GM12878 (cell line): ENCODE data around the gene ZBTB49. TPM values are rescaled to one million over a fixed set of nuclear protein-coding genes. Genes with fewer than 3 reads are reported as not detected.
"Not testable (repeated sequence)": the region's sequence is repeated elsewhere in the genome, so short reads cannot be mapped to it uniquely, and the experiment has no call there.

Experiments used
- ATAC-seq: fragments of 200-7000 bp; cut with Tn5 transposase; 3 replicates; pipeline ENCODE4 v1.9.1; 2020; ENCODE audit warnings: mild to moderate bottlenecking, moderate library complexity
- BruUV-seq: library from RNA; stranded (reverse); fragments of 400-500 nt; replicated peaks from 2 replicates; lab custom pipeline; 2021; lab: Mats Ljungman, UMichigan
- CTCF ChIA-PET: fragments of 300-600 bp; sonication (Branson Sonifier 250); formaldehyde crosslinking; extraction: SDS; loops from one replicate; lab custom pipeline; 2021; ENCODE audit warnings: inconsistent platforms; lab: Yijun Ruan, JAX
- POLR2A ChIA-PET: fragments of 350-600 bp; formaldehyde crosslinking; extraction: SDS; loops from one replicate; lab custom pipeline; 2021; ENCODE audit warnings: inconsistent platforms; lab: Charles Lee
- RAD21 ChIA-PET: fragments of 300-600 bp; sonication (Branson Sonifier 250); formaldehyde crosslinking; loops from one replicate; lab custom pipeline; 2023; ENCODE audit warnings: antibody characterized with exemption; ENCODE audit not compliant: unreplicated experiment; lab: Charles Lee
- SMC1A ChIA-PET: fragments of 300-600 bp; sonication (Branson Sonifier 250); formaldehyde crosslinking; loops from one replicate; lab custom pipeline; 2023; ENCODE audit not compliant: unreplicated experiment, uncharacterized antibody; lab: Charles Lee
- DNase-seq: peaks from one replicate; pipeline ENCODE4 v3.0.0-alpha.2; 2011; ENCODE audit warnings: low read depth, low spot score
- FAIRE-seq: peaks from 3 replicates; lab custom pipeline; 2011; peaks lifted over from hg19 to GRCh38; lab: Jason Lieb, UNC
- H2AFZ ChIP-seq: 2 replicates; pipeline ENCODE4 v1.6.0; 2011; ENCODE audit warnings: low read depth, low read length, control low read depth; ENCODE audit not compliant: control insufficient read depth
- H3K27ac ChIP-seq: 2 replicates; pipeline ENCODE4 v1.5.1; 2011; ENCODE audit warnings: control low read depth; ENCODE audit not compliant: control insufficient read depth, insufficient read depth
- H3K27me3 ChIP-seq, 2 experiments: replicated peaks in 1 of 2; 2 replicates each; pipeline versions ENCODE4 v1.6.0 to v1.6.1; 2011; ENCODE audit warnings: low read length in 1 of 2; ENCODE audit not compliant: control insufficient read depth in 2 of 2, insufficient read depth in 2 of 2
- H3K36me3 ChIP-seq, 2 experiments: 2 replicates each; pipeline ENCODE4 v1.5.1; 2011; ENCODE audit warnings: low read length in 1 of 2; ENCODE audit not compliant: control insufficient read depth in 2 of 2, insufficient read depth in 2 of 2
- H3K4me1 ChIP-seq: 2 replicates; pipeline ENCODE4 v1.6.1; 2011; ENCODE audit warnings: mild to moderate bottlenecking, low read length, moderate library complexity, mixed read lengths; ENCODE audit not compliant: control insufficient read depth, insufficient read depth
- H3K4me2 ChIP-seq: 2 replicates; pipeline ENCODE4 v1.6.0; 2011; ENCODE audit warnings: control low read depth; ENCODE audit not compliant: control insufficient read depth, insufficient read depth
- H3K4me3 ChIP-seq: fragments of 200-600 bp; sonication (generic); 2 replicates; pipeline ENCODE4 v1.5.1; 2016
- H3K79me2 ChIP-seq: 2 replicates; pipeline ENCODE4 v1.6.0; 2011; ENCODE audit warnings: low read length; ENCODE audit not compliant: control insufficient read depth, insufficient read depth
- H3K9ac ChIP-seq: 2 replicates; pipeline ENCODE4 v1.8.0; 2011; ENCODE audit warnings: low read length, control low read depth, mixed read lengths; ENCODE audit not compliant: control insufficient read depth, insufficient read depth
- H3K9me3 ChIP-seq: replicated peaks from 3 replicates; pipeline ENCODE4 v1.5.1; 2011; ENCODE audit warnings: mild to moderate bottlenecking, low read length; ENCODE audit not compliant: control insufficient read depth, insufficient read depth
- H4K20me1 ChIP-seq: 2 replicates; pipeline ENCODE4 v1.6.0; 2011; ENCODE audit not compliant: control insufficient read depth, insufficient read depth
- CBFB ChIP-seq: IDR thresholded peaks from 2 replicates; pipeline ENCODE4 v1.6.1; 2016; ENCODE audit warnings: antibody characterized with exemption, low read depth
- EP300 ChIP-seq, 2 experiments: fragments of 150-350 bp in 1 of 2; IDR thresholded peaks; 2 replicates each; pipeline ENCODE4 v1.6.1; 2011 to 2012; ENCODE audit warnings: low read depth in 2 of 2, low read length in 2 of 2, borderline replicate concordance in 1 of 2, improper control_type of control experiment in 1 of 2, inconsistent platforms in 1 of 2; ENCODE audit not compliant: control insufficient read depth in 1 of 2
- FOXK2 ChIP-seq: fragments of 450-650 bp; IDR thresholded peaks from 2 replicates; pipeline ENCODE4 v1.6.1; 2017; ENCODE audit warnings: mild to moderate bottlenecking, moderate library complexity
- HDAC6 ChIP-seq: fragments of 200-600 bp; sonication (generic); IDR thresholded peaks from one replicate; pipeline ENCODE4 v1.8.0; 2017; ENCODE audit warnings: antibody characterized with exemption; ENCODE audit not compliant: unreplicated experiment
- JUNB ChIP-seq: IDR thresholded peaks from 2 replicates; pipeline ENCODE4 v1.6.1; 2016; ENCODE audit warnings: antibody characterized with exemption, mild to moderate bottlenecking
- SMAD1 ChIP-seq: fragments of 450-650 bp; IDR thresholded peaks from 2 replicates; pipeline ENCODE4 v1.6.1; 2018; ENCODE audit warnings: mild to moderate bottlenecking, low read depth; ENCODE audit not compliant: partially characterized antibody
- STAT1 ChIP-seq: fragments of 450-650 bp; conservative IDR thresholded peaks from 2 replicates; pipeline ENCODE4 v1.6.1; 2014; ENCODE audit warnings: antibody characterized with exemption, mild to moderate bottlenecking
- WRNIP1 ChIP-seq: IDR thresholded peaks from 2 replicates; pipeline ENCODE4 v1.6.1; 2011; ENCODE audit warnings: low read depth, low read length, improper control_type of control experiment, borderline replicate concordance
- WGBS: methylation state at CpG from one replicate; pipeline ENCODE4 v1.1.6; 2016; ENCODE audit warnings: low lambda C conversion rate; ENCODE audit not compliant: insufficient replicate concordance, insufficient coverage; ENCODE audit errors: missing lambda C conversion rate; 5-methylcytosine and 5-hydroxymethylcytosine counted together
- in situ Hi-C: fragments of 300-500 bp; cut with MboI; formaldehyde crosslinking; loops from 9 replicates; pipeline ENCODE4 v1.14.3; 2018; ENCODE audit warnings: mixed read lengths
- intact Hi-C: fragments of 100-400 bp; cut with micrococcal nuclease; formaldehyde crosslinking; loops from one replicate; pipeline ENCODE4 v1.14.2; 2022; ENCODE audit not compliant: unreplicated experiment
- polyA plus RNA-seq, 11 experiments: library from polyadenylated mRNA; depleted of rRNA in 4 of 11; unstranded in 6 of 11; stranded (reverse) in 5 of 11; fragments of >200 nt; fragmentation: Nextera tagmentation in 4 of 11; fragmentation: Illumina TruSeq in 1 of 11; extraction: Ambion mirVana in 4 of 11; extraction: Trizol in 1 of 11; gene quantifications; 1 replicate in 1 of 11; 2 replicates in 10 of 11; pipeline versions ENCODE4 v1.2.1 to v1.2.3, GENCODE V29; 2011 to 2016; ENCODE audit warnings: inconsistent platforms in 2 of 11, missing spikeins in 2 of 11, low read depth in 1 of 11
- total RNA-seq, 4 experiments: library from RNA; depleted of rRNA in 3 of 4; stranded (reverse); fragments of >200 nt in 3 of 4; fragmentation: Illumina TruSeq in 1 of 4; extraction: Trizol in 1 of 4; gene quantifications; 2 replicates each; pipeline versions ENCODE4 v1.2.1 to v1.2.3, GENCODE V29; 2013 to 2021
- TF ChIP-seq, protein P1 (sequence below): IDR thresholded peaks from 2 replicates; pipeline ENCODE4 v1.6.1; 2011; ENCODE audit warnings: mild to moderate bottlenecking, low read depth, low read length, moderate library complexity; ENCODE audit not compliant: insufficient replicate concordance

Gene ZBTB49
- total and polyA plus RNA-seq, 10 of the 15 experiments (the other 5 are each of a cell fraction or from before 2014, with no cell fraction given) = 0.37 to 4.8 (median 4.1) TPM

DNA sequence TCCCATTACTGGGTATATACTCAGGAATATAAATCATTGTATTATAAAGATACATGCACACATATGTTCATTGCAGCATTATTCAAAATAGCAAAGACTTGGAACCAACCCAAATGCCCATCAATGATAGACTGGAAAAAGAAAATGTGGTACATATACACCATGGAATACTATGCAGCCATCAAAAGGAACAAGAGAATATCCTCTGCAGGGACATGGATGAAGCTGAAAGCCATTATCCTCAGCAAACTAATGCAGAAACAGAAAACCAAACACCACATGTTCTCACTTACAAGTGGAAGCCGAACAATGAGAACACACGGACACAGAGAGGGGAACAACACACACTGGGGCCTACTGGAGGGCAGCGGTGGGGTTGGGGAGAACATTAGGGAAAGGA, 32.3 kb upstream of the ZBTB49 start:
- H2AFZ ChIP-seq, H3K27me3 ChIP-seq, BruUV-seq, in situ Hi-C loops, H4K20me1 ChIP-seq, H3K4me1 ChIP-seq, H3K4me2 ChIP-seq, ATAC-seq, intact Hi-C loops, H3K36me3 ChIP-seq, RAD21 ChIA-PET, POLR2A ChIA-PET, H3K4me3 ChIP-seq, CTCF ChIA-PET, H3K9me3 ChIP-seq, H3K79me2 ChIP-seq, H3K27ac ChIP-seq, FAIRE-seq, H3K9ac ChIP-seq, DNase-seq: not testable (repeated sequence)
- 72% methylated on average over 3 of the region's 3 CpGs for WGBS
- SMC1A ChIA-PET = interaction anchor here (1.0 kb wide), 1 partner anchor 9 kb away, joined by 3 read pairs; no protein-coding TSS in a partner anchor

DNA sequence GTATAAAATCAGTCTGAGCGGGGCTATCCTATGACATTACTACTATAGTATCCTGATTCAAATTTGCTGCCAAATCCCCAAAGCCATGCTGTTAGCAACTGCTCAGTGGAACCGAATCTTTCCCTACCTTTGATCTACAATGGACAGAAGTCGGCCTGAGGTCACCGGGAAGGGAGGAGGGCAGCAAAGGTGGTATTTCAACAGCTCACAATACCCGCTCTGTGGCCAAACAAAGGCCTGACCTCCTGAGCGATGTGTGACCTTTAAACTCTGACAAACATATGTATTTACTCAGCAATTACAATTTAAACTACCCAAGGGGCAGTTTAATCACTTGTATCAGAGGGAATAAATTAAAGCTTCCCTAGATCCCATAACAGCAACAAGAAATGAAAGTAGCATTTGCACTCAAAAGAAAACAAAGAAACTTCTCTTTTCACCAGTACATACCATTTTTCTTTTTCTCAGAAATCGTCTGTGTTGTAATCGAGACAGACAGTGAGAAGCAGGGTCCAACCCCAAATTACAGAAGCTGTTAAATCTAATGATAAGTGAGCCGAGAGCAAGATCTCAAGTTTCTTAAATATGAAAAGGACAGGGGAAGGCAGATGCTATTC, 30.5 kb upstream of the ZBTB49 start:
- FAIRE-seq = no peak
- no peak overlapping the region for H2AFZ ChIP-seq

More for the DNA sequence above, 30.5 kb upstream of the ZBTB49 start:
- Histone ChIP-seq H3K36me3 (no peaks in the 10 kb centered on the region), H3K4me2 (no peak overlapping the region), H3K4me3 (no peak overlapping the region), H4K20me1 (no peaks in the 10 kb centered on the region), H3K9ac (no peak overlapping the region), H3K79me2 (no peaks in the 10 kb centered on the region), H3K27me3 (no peaks in the 10 kb centered on the region)
- 35% methylated on average over 9 of the region's 9 CpGs for WGBS
- BruUV-seq = no TSS peak
- no peak for DNase-seq
- RAD21 ChIA-PET = interaction anchor here (1.0 to 1.2 kb wide), 3 partner anchors 8 to 76 kb away, joined by 3 to 4 read pairs (median 3); partner anchors contain the start of gene TMEM128
- ATAC-seq = no peak
- in situ Hi-C loops = no loop called here
- SMC1A ChIA-PET = interaction anchor here (0.6 to 2.0 kb wide), 5 partner anchors 8 to 213 kb away, joined by 3 to 8 read pairs (median 4); partner anchors contain the start of gene TMEM128
- POLR2A ChIA-PET = interaction anchor here (0.6 kb wide), 1 partner anchor 79 kb away, joined by 3 read pairs; no protein-coding TSS in a partner anchor
- TF ChIP-seq WRNIP1 = no peak
- no peak for TF ChIP-seq STAT1
- TF ChIP-seq, protein P1, sequence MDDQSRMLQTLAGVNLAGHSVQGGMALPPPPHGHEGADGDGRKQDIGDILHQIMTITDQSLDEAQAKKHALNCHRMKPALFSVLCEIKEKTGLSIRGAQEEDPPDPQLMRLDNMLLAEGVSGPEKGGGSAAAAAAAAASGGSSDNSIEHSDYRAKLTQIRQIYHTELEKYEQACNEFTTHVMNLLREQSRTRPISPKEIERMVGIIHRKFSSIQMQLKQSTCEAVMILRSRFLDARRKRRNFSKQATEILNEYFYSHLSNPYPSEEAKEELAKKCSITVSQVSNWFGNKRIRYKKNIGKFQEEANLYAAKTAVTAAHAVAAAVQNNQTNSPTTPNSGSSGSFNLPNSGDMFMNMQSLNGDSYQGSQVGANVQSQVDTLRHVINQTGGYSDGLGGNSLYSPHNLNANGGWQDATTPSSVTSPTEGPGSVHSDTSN = no peak
- TF ChIP-seq CBFB = no peak
- no peak for TF ChIP-seq EP300 (IDR thresholded peaks at IDR 0.05; ENCODE audit: borderline replicate concordance in 1 of 2, control insufficient read depth in 1 of 2, low read depth in 2 of 2, low read length in 2 of 2)
- no peak for TF ChIP-seq SMAD1
- no peak for TF ChIP-seq HDAC6
- TF ChIP-seq JUNB = no peak
- TF ChIP-seq FOXK2 = no peak
- TF ChIP-seq, all 136 proteins: peak for 0
- CTCF ChIA-PET = interaction anchor here (0.6 to 2.5 kb wide), 16 partner anchors 8 to 224 kb away, joined by 3 to 14 read pairs (median 4); no protein-coding TSS in a partner anchor
- H3K9me3 ChIP-seq = no peaks in the 10 kb centered on the region
- no peaks in the 10 kb centered on the region for H3K4me1 ChIP-seq
- intact Hi-C loops = loop anchor here (2.0 kb wide), 1 partner anchor 75 kb away; no protein-coding TSS in a partner anchor
- H3K27ac ChIP-seq = no peak overlapping the region
